ENCODE measurements around the gene HIF1AN.

The HIF1AN gene

DNA sequence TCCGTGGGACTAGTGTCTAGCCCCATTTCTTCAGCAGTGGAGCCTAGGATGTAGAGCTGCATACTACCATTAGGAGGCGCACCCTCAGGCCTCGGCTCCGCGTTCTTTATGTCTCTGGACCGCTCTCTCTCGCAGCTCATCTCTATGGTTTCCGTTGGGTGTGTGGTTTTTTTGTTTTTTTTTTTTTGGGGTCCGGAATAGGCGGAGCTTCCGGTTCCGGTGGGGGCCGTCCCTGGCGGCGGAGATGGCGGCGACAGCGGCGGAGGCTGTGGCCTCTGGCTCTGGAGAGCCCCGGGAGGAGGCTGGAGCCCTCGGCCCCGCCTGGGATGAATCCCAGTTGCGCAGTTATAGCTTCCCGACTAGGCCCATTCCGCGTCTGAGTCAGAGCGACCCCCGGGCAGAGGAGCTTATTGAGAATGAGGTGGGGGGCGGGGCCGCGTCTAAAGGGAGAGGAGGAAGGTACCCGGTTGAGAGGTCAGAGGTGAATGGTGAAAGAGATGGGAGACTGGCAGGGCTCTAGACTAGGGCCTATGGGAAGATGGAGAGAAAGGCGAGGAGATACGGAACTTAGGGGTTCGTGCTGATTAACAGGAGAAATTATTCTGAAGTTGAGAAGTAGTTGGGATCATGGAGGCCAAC, at the start of gene HIF1AN:
TSS of gene HIF1AN (plus strand) at position 229 of the 639 bp plus-strand sequence. CDS start at position 245, 16 bp downstream.
- DNase-seq (ENCODE audit: low read depth in 2 of 2, low spot score in 1 of 2), result peak; percentile 67 to 81

DNA sequence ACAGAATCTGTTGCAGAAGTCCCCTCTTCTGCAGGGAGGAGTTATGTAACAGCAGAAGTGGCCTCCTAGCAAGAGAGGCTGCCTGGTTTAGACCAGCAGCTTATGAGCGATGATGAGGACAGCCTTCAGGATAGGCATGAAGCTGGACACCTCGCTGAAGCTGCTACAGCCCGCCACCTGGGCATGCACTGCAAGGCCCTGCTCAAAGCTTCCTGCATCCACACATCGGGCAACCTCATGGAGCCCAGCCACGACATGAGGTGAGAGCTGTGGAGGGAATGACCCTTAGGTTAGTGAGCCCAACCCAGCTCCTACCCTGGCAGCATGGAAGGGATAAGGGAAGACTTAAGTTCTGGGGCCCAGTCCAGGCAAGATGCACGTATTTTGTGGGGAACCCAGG, 48.2 kb upstream of the HIF1AN start:
- no peak for DNase-seq (ENCODE audit: low read depth in 2 of 2, low spot score in 1 of 2)

DNA sequence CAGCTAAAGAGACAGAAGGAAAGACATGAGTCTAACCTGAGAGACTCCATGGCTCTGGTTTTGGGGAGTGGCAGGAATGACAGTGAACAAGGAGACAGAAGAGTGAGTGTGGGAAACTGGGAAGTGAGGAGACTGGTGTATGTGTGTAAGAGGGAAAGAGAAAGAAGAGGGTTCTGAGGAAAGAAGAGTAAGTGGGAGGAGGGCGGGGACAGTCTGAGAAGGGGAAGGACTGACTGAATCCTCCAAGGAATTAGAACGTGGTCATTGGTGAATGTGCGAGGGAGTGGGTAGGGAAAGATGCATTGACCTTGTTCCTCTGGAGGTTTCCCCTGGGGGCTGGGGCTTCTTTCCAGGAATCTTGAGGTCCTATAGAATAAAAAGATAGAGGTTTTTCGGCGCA, 46.3 kb upstream of the HIF1AN start:
- no peak for DNase-seq (ENCODE audit: low read depth in 2 of 2, low spot score in 1 of 2)

DNA sequence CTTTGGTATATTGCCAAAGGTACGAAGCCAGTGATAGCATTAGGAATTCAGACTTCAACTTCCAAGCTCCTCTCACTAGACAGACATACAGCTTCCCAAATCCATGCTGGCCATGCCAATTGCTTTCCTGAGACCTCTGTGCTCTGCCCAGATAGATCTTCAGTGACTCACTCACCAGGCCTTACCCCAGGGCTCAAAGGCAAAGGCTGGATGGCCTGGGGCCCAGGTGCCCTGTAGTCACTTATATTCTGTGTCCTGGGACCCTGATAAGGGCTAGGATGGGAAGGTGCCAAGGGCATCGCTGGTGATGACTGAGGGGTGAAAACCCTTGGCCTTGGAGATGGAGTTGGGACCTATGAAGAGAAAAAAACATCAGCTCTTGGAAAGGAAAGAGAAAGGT, 45.2 kb upstream of the HIF1AN start:
- no peak for DNase-seq (ENCODE audit: low read depth in 2 of 2, low spot score in 1 of 2)

DNA sequence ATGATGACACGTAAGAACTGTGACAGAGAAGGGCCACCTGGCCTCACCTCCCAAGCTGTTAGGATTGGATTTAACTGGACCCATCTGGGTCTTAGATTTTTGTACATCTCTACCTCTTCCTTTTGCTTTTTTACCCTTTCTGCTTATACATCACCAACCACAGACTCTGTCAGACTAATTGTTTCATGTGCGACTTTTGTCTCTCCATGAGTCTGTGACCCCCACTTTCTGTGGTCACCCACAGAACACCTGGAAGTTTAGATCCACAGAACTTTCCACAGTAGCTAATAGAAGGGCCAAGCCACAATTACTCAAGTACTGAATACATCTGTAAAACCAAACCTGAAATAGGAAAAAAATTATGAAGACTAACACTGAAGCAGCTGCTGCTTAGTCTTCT, 39.2 kb upstream of the HIF1AN start:
- no peak for DNase-seq (ENCODE audit: low read depth in 2 of 2, low spot score in 1 of 2)

DNA sequence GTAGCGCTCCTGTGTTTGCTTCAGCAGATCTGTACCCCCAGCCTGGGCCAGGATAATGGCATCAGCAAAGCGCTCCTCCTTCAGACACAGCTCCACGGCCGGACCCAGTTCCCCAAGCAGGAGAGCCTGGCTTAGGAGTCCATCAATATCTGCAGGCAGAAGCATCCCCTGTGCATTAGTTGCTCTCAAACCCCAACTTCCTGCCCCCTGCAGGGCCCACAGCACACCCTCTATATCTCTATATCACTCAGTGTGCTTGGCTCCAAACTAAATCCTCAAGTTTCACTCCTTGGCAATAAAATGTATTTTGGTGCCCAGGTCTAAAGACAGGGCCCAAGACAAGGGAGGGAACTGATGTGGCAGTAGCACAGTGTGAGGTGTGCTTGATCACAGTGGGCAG, 37.7 kb upstream of the HIF1AN start:
- DNase-seq (ENCODE audit: low read depth in 2 of 2, low spot score in 1 of 2), result no peak

DNA sequence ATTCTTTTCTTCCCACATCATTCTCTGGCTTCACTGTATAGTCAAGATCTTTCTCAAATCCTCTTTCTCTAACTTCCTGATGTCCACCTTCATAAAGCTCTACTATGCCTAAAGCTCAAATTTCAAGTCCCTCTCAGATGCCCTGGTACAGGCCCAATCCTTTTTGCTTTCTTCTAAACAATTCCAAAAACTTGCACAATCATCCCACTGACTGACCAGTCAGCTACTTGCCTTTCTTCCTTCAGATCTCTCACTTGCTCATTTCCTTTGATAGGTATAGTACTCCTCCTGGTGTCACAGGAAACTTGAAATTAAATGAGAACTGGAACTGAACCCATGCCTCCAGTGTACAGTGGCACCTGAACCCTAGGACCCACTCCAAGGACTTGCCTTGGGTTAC, 34.3 kb upstream of the HIF1AN start:
- no peak for DNase-seq (ENCODE audit: low read depth in 2 of 2, low spot score in 1 of 2)

DNA sequence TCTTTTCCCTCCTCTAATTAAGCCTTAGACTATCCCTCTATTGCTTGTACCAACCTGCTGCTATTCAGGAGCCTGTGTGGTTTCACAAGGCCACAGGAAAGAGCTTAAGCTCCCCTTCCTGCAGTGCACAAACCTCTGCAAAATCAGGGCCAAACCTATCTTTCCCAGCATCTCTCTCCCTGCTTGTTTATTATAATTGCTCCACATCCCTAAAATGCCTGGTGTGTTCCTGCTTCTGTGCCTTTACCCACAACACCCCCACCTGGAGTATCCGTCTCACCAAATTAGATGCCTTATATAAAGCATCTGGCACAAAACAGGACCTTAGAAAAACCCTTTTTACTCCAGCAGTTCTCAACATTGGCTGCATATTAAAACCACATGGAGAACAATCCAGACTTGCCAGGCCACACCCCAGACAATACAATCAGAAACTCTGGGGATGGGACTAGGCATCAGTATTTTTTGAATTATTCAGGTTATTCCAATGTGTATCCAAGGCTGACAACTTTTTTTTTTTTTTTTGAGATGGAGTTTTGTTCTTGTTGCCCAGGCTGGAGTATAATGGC, 32.7 kb upstream of the HIF1AN start:
- no peak for DNase-seq (ENCODE audit: low read depth in 2 of 2, low spot score in 1 of 2)

DNA sequence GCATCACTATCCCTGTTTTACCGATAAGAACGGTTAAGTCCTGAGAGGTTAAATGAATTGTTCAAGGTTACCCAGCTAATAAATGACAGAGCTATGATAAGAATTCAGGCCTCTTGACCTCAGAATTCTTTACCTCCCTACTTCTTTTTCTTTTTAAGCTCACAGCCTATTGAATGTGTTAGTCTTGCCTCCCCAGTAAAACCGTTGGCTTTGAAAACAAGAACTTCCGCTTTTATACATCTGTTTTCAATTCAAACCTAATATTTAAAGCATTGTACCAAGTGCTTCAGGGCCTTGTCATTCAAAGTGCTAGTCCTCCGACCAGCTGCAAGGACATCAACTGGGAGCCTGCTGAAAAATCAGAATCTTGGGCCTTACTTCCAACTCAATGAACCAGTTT, 31.6 kb upstream of the HIF1AN start:
- DNase-seq (ENCODE audit: low read depth in 2 of 2, low spot score in 1 of 2), result no peak

DNA sequence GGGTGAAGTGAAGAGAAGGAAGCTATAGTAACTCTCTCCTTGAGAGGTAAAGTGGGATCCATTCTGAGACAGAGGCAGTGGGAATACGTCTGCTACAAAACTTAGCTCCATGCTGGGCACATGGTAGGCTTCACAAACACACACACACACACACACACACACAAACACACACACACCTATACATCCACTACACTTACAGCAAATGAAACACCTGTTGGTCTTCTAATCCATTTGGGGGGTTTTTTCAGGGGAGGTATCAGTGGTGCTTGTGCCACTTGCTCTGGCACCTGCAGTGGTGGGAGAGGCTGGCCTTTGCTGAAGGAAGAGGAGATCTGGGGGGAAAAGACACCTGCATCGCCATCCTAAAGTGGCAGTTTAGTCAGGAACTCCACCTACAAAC, 30.6 kb upstream of the HIF1AN start:
- no peak for DNase-seq (ENCODE audit: low read depth in 2 of 2, low spot score in 1 of 2)

DNA sequence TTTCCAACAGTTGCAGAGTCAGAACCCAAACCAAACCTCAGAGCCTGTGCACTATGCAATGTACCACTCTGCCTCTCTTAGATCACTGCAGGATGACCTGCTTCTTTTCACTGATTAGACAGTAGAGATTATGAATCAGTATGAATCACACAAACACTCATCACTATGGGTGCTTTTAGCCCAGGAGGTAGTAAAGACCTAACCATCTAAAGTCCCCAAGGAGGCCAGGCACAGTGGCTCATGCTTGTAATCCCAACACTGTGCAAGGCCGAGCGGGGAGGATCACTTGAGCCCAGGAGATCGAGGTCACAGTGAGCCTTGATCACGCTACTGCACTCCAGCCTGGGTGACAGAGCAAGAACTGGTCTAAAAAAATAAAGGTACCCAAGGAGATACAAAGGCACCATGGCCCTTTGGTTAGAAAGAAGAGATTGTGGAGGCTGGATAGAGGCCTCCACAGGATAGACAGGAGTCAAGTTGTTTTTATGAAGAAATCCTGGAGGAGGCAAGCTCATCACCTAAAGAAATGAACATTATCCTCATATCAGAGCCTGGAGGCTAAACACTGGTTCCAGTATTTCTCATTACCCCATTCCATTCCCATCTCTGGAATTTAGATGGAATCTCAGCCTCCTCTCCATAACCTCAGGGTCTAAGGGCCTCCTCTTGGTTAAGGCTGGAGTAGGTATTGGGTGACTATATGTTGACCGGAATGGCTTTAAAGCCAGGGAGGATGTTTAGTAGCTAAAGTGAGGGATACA, 29.0 kb upstream of the HIF1AN start:
- DNase-seq (ENCODE audit: low read depth in 2 of 2, low spot score in 1 of 2), result no peak

DNA sequence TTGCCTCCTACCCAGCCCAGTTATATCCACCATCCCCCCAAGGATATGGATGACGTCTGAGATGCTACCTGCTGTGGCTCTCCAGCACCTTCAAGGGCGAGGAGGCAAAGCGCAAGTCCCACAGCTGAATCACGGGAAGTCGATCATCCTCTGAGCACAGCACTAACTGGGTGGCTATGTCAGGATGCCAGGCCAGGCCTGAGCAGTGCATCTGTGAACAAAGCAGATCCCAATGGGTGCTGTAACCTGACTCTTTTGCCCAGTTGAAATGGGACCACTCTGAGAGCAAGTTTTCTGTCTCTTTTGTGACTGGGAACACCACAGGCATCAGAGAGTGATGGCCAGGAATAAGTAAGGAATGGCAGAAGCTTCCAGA, 28.4 kb upstream of the HIF1AN start:
- DNase-seq (ENCODE audit: low read depth in 2 of 2, low spot score in 1 of 2), result no peak

DNA sequence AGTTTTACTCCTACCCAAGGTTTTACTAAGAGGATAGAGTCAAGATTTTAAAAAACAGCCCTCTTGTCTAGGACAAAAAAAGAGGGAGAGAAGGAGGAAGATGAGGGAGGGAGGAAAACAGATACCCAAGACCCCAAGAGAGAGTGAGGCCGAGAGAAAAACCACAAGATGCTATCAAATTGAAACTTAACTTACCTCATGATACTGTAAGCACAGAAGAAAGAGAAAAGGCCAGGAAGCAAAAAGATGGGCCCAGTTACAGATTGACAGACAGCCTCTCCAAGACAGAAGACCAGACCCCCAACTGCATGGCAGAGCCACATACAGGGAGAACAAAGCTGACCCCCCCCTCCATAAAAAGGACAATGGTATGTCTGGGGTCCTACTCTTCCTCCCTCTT, 27.5 kb upstream of the HIF1AN start:
- no peak for DNase-seq (ENCODE audit: low read depth in 2 of 2, low spot score in 1 of 2)

DNA sequence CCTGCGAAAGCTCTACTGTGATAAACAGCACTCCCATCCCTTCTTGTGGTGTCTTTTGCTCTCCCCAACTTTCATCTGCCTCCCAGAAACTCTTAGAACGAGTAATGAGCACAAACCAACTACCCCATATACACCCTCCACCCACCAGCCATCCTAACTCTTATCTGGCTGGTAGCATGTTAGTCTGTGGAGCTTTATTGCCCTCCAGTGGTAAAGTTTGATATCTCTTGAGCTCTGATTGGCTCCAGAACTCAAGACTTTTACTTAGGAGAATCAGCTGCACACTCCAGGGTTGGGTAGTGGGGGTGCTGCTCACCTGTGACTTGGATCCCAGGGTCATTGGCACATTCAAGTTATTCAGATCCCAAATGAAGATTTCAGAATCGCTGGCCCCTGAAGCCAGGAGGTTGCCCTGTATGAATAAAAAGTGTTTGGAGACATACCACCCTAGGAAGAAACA, 27.0 kb upstream of the HIF1AN start:
- DNase-seq (ENCODE audit: low read depth in 2 of 2, low spot score in 1 of 2), result no peak

DNA sequence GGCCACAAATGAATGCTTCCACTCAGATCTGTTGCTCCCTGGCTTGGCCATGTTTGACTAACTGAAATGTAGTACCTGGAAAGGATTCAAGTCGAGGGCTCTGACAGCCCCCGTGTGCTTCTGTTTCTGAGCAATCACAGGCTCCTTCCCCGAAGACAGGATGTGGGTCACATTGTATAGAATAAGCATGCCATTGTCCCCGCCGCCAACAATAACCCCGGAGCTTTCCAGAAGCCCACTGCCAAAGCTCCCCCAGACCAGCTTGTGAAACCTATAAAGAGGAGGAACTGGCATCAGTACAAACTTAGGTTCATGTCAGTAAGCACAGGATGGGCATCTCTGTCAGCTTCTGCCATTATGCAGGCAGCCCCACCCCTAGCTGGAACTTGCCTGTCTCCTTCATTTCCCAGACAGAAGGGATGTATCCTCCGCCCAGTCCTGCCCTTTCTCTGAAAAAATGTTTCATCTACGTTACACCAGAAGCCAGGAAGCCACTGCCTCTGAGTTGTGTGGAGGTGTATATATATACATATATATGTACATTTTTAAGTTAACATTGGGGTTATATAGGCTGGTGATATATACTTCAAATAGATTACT, 26.4 kb upstream of the HIF1AN start:
- DNase-seq (ENCODE audit: low read depth in 2 of 2, low spot score in 1 of 2), result no peak

DNA sequence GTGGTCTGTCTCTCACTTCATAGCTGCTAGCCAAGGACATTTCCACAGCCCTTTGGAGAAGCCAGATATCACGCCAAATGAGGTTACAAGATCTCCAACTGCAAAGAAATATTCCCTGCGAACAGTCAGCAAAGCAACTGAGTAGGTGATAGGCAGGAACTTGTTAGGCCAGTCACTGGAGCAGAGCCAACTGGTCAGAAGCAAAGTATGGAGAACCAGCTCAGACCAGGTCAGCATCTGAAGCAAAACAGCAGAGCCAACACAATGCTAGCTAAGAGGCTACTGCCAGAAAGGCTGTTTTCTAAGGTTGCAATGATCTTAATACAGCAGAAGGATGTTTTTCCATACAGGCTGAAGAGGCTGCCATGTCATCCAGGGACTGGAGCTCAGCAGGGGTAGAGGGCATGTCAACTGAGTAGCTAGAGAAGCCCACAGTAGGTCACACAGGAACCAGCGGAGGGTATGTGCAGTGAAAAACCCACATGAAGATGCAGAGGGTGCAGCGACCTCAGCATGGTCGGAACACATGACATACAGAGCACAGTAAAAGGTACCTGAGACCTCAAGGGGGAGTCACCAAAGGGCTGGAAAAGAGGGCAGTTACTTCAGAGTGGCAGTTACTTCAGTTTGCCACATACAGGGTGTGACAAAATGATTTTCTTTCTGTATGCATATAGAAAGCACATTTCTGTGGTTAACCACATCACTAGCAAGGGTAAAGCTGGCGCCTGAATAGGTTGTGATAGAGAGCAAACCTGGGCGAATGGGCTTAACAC, 25.0 kb upstream of the HIF1AN start:
- DNase-seq (ENCODE audit: low read depth in 2 of 2, low spot score in 1 of 2), result peak; percentile 19 to 39

DNA sequence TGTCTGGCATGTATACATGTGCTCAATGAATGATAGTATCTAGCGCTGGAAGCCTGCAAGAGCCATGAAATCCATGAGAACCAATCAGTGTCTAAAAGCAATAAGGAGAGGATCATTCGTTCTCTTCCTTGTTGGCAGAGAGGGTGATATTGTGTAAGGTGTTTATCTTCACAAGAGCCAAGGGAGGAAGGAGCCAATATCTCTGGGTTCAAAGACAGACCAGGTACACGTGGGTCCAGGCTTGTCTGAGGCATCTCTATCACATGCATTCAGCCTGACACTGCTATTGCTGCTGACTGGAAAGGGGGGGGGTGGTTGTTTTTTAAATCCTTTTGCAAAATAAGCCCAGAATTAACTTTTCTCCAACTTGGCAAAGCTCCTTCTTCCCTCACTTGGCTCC, 20.1 kb upstream of the HIF1AN start:
- no peak for DNase-seq (ENCODE audit: low read depth in 2 of 2, low spot score in 1 of 2)

DNA sequence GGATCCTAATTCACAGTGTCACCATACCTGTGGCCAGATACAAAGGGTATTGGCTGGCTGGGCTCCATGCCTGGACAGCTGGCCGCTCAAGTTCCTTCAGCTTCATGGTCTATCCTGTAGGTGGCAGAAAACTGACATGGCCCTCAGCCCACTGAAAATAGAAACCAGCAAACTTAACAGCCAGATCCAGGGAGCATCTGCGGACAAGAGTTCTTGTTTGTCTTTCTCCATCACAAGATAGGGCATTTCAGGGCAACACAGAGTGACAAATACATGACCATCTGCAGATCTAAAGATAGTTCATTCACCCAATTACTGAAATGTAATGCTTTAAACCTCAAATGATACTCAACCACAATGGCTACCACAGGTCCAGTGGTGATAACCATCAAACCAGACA, 18.9 kb upstream of the HIF1AN start:
- DNase-seq (ENCODE audit: low read depth in 2 of 2, low spot score in 1 of 2), result no peak

DNA sequence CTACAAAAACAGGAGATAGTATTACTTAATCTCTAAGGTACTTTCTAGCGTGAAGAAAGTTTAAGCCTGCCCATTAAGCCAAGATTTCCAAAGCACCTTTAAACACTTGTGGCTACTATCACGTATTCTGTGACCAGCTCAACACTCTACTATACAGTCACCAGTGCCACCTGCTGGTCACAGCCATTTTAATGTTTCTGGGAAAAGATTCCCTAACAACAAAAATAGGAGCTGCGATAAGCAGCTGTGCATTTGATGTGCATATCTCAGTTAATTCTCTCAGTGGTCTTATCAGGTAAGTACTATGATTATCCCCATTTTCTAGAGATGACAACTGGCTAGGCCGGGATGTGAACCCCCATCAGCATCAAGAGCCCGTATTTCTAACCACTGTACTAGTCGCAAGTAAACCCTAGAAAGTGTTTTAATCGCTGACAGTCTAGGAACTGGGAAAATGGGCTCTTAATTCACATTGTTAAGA, 16.9 kb upstream of the HIF1AN start:
- DNase-seq (ENCODE audit: low read depth in 2 of 2, low spot score in 1 of 2), result peak in 1 of 2 donors; percentile 32

DNA sequence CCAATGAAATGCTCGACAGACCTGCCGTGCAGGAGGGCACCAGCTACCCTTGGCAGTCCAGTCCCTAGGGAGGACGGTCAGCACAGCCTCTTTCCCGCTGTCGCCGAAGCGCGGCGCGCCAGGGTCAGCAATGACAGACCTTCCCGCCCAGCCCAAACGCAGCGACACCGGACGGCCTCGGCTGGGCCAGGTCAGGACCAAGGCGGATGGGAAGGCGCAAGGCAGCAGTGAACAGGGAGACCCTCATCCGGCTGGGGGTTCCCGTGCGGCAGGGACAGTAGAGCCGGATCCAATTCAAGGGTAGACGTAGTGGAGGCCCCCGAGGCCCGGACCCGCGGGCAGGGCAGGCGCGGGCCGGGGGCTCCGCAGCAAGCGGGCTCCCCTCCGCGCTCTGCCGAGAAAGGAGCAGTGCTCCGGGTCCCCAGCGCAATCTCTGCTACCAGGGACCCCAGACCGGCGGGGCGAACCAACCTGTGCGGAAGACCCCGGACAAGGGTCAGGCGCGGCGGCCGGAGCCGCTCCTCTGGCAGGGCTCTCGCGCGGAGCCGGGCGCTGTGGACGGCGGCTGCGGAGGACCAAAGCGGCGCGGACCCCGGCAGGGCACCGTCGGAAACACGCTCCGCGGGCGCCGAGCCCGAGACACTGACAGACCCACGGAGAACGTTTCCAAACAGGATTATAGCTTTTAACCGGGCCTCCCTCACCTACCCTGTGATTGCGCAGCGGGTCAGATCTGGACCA, 16.3 kb upstream of the HIF1AN start, which contains the start of gene SEC31B:
TSS of gene SEC31B (minus strand) at position 551 of the 741 bp plus-strand sequence. CDS start 2,909 bp downstream, outside the sequence.
- no peak for DNase-seq (ENCODE audit: low read depth in 2 of 2, low spot score in 1 of 2)

Measured in stimulated activated CD8-positive, alpha-beta memory T cell treated with anti-CD3 and anti-CD28 coated beads, Interleukin-4, amount 100 ng/mL, for 1 hour (primary cell).